ENCODE results near the gene NFATC1.

Gene NFATC1

DNA sequence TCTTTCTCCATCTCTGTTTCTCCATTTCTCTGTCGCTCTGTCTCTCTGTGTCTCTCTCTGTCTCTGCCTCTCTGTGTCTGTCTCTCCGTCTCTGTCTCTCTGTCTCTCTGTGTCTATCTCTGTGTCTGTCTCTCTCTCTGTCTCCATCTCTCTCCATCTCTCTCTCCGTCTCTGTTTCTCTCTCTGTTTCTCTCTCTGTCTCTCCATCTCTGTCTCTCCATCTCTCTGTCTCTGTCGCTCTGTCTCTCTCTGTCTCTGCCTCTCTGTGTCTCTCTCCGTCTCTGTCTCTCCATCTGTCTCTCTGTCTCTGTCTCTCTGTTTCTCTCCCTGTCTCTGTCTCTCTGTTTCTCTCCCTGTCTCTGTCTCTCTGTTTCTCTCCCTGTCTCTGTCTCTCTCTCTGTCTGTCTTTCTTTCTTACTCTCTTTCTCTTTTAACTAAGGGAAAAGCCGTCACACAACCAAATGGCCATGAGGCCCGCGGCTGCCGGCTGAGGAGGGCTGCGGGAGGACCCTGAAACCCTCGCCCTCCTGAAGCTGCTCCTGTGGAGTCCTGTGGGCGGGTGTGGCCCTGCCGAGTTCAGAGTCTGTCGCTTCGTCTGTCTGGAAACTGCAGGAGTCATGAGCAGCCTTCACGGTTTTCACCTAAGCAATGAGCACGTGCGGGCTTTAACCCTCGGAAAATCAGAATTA is 29.3 kb downstream of the NFATC1 start:
- no peak for DNase-seq

DNA sequence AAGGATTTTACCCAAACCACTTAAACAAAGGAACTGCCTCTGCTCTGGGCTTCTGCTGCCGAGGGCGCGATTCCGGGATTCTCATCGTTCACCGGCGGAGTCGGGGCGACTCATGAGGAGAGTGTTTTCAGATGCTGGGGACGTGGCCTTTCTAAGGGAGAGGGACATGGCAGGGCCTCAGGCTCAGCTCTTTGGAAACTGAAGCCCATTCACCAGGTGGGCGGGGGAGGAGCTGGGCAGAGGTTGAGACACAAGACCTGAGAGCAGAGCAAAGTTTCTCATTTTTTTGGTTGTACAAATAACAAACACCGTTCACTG is 29.8 kb downstream of the NFATC1 start:
- no peak for DNase-seq

DNA sequence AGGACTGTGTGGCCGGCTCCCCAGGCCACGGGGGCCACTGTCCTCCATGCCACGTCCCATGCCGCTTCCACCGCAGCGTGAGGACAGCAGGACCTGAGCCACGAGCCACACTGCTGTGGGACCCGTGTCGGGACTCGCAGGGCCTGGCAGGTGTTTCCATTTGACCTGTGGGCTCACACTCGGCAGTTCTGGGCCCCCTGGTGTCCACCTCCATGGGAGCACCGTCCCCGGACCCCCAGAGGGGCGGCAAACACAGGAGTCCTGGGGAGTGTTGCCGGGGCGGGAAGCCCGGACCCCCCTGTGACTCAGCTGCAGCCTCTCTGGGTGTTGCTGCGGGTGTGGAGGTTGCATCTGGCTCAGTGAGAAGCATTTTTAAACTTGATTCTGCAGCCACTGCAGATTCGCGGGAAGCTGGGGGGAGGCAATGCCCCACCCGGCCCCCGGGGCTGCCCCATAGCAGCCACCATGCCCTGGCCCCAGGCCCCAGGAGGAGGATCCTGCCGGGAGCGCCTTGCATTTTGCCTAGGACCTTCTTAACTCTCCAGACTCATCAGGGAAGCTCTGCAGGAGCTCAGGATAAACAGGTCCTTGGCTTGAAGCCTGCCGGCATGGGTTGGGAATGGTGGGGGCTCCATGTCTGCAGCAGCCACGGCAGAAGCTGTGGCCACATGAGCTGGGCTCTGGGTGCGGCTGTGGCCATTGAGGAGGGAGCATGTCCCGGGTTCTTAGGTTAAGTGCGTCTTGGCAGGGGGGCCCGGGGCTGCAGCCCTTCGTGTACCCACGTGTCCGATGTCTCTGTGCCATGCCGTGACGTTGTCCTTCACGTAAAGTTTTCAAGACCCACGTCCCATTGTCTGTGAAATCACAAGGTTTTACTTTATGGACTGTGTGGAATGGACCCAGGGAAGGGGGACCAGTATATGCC is 30.9 kb downstream of the NFATC1 start:
- no peak for DNase-seq

DNA sequence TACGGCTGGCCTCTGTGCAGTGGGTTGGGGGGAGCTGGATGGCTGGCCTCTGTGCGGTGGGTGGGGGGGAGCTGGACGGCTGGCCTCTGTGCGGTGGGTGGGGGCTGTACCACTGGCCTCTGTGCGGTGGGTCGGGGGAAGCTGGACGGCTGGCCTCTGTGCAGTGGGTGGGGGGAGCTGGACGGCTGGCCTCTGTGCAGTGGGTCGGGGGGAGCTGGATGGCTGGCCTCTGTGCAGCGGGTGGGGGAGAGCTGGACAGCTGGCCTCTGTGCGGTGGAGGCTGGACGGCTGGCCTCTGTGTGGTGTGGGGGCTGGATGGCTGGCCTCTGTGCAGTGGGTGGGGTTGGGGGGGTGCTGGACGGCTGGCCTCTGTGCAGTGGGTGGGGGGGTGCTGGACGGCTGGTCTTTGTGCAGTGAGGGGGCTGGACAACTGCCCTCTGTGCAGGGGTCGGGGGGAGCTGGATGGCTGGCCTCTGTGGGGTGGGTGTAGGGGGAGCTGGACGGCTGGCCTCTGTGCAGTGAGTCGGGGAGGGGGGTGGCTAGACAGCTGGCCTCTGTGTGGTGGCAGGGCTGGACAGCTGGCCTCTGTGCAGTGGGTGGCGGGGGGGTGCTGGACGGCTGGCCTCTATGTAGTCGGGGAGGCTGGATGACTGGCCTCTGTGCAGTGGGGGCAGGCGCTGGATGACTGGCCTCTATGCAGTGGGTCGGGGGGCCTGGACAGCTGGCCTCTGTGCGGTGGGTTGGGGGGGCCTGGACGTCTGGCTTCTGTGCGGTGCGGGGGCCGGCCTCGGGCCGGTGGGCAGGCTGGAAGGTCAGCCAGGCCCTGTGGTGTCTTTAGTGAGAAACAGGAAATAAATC is 31.9 kb downstream of the NFATC1 start:
- DNase-seq, result no peak

DNA sequence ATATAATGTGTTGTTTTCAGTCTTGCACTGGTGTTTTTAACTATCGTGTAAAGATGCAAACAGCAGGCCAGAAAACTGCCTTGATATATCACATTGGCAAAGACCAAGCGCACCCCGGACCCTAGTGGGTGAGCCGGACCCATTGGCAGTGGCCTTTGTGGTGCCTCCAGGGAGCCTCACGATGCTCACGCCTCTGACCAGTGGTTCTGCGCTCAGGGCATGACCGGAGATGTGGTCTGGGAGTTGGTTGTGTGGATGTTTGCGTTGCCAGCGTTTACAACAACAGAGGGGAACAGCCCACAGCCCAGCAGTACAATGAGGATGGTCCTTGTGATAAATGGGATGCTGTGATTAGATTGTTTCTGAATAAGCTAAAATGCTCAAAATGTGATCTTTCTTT is 32.6 kb downstream of the NFATC1 start:
- no peak for DNase-seq

DNA sequence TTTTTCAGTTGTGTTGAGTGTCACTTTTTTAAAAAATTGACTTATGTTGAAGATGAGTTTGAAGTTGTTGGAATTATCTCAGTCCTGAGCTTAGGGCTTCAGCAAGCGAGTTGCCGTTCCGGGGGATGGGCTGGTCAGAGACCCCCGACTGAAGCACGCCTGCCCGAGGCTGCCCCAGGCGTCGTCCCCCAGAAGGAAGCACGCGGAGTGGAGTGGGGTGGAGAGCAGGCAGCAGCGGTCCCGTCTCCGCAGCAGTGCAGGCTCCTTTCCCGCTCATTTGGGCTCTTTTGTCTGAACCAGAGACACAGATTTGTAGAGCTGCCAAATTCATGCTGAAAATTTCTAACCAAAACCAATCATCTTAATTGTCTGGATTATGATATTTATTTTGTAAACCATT is 33.7 kb downstream of the NFATC1 start:
- DNase-seq, result no peak

DNA sequence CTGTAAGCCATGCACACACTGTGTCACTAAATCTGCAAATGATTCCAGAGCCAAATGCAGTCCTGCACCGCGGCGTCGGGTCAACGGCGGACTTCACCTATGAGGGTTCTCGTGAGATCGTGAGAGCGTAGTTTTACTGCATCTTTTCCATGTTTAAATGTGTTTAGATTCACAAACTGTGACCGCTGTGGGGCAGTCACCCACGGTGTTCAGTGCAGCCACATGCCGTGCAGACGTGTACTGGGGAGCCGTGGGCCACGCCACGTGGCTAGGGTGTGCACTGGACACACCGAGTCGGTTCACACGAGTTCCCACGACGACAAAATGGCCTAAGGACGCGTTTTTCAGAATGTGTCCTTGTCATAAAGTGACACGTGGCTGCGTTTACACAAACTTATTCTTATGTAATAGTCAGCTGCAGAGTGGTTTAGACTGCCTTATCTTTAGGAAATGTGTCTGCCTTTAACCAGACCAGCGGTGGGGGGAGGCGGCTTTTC is 34.1 kb downstream of the NFATC1 start:
- DNase-seq, result no peak

DNA sequence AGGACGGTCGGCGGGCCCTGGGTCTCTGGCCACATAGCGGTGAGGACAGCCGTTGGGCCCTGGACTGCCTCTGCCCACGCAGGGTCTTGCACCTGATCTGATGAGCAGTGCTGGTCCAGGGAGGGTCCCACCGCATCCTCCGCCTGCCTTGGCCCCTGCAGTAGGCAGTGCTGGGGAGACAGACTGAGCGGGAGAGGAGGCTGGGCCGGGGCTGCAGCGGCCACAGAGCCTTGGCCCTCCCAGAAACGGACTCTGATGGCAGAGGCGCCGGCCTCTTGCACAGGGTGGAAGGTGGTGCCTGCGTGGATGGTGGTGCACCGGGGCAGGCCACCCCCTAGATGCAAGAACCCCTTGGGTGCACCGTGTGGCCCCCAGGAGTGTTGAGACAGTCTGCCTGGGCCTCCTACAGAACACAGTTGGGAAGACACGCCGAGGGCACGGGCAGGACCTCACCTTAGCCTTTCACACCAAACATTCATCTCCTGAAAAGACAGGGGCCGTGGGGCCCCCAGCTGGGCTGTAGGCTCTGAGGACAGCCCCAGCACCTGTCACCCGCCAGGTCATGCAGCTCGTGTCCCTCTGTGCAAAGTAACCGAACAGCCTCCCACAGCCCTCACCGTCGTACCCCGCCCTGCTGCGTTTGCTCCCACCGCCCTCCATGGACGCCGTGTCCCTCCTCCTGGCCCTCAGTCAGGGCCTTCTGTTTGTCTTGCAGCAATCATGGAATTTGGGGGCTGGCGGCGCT is 36.8 kb downstream of the NFATC1 start:
- DNase-seq, result no peak

DNA sequence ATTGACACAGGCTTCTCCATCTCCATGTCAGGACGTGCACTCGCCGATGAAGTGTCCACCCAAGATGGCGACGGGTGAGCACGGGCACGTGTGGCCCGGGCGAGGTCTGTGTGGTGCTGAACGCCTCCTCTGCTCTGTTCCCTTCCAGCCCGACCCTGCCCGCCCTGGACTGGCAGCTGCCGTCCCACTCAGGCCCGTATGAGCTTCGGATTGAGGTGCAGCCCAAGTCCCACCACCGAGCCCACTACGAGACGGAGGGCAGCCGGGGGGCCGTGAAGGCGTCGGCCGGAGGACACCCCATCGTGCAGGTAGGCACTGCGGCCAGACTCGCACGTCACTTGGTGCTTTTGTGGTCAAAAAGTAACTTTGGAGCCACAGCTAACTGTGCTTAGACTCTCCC is 37.7 kb downstream of the NFATC1 start:
- DNase-seq, result no peak

DNA sequence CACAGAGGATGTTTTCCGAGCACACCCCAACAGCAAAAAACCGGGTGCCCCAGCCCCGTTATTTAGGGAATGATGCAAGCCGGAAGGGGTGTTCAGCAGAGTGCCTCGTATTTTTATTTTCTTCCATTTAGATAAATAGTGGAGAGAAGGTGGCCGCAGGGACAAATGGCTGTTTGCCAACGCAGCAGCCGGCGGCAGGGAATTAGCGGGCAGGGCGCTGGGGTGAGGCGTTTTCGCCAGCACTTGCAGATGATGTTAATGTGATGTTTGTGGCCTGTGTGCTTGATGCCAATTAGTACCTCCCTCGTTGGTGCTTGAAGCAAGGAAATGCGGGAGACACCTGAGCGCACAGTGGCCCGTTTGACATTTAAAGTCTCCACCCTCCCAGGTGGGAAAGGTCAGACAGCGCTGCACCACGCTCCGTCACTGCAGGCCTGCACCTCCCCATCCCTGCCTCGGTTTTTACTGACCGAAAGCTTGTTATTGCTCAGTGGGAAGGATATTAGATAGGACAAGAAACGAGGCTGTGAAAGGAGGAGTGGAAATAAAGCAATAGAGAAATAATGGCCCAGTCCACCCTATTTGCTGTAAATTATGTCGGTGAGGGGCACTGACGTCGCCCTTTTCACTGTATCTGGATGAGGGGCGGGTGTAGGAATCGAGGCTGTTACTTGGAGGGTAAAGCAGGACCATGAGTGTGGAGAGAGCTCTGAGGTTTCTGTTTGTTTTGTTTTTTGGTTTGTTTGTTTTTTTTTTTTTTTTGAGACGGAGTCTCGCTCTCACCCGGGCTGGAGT is 39.1 kb downstream of the NFATC1 start:
- peak; percentile 16 for DNase-seq

DNA sequence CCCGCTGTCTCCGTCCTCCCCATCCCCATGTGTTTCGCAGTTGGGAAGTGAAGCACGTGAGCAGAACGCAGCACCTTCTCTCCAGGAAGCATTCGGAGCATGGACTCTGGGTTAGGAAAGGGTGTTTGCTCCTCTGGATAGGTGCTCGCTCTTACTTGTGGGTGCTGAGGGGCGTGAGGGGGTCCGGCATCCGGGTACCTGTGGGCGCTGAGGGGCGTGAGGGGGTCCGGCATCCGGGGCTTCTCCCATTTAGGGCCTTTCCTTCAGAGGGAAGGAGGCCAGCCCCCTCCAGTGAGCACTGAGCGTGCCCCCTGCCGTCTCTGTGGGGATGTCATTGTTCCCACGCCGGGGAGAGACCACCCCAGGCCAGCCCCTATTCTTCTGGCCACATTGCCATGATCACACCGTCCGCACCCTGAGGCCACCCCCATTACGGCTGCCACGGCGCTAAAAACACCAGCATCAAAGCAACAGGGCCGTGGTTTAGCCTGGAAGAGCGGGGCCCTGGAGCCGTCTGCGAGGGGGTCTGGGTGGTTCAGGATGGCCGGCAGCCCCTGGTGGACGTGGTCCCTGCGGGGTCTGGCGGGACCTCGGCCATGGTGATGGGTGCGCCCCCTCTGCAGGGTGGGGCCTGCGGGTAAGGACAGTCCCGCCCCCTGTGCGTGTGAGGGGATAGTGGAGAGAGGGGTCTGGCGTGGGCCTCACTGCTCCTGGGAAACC is 41.0 kb downstream of the NFATC1 start:
- no peak for DNase-seq

DNA sequence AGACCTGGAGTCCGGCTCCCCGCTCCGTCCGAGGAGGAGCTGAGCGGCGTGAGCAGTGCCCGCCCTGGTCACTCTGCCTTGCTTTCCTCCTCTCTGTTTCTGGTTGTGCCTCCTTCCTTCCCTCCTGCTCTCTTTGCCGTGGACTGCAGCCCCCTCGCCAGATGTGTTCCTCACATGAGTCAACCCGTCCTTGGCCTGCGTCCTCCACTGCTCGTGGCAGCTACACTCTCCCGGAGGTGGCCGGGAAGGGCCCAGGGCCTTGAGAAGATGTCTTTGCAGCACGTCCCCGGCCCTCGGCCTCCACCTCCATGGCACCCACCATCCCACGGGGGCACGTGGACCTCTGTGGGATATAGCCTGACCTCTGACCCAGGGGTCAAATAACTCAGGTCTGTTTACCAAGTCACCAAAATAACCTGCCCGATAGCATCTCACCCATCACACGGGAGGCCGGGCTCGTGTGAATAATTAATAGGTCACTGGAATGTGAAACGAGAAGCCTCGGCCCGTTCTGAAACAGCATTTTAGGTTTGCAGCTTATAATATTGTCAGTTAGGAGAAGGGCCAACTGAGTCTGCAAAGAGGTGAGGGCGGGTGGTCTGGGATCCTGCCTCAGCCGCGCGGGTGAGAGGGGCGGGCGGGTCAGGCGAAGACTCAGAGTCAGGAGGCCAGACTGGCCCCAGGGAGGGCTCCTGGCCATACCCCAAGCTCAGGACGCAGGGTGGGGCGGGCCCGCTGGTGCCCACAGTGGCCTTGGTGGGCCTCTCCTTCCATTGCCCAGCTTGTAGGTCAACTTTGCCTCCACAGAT is 42.6 kb downstream of the NFATC1 start:
- DNase-seq, result no peak

DNA sequence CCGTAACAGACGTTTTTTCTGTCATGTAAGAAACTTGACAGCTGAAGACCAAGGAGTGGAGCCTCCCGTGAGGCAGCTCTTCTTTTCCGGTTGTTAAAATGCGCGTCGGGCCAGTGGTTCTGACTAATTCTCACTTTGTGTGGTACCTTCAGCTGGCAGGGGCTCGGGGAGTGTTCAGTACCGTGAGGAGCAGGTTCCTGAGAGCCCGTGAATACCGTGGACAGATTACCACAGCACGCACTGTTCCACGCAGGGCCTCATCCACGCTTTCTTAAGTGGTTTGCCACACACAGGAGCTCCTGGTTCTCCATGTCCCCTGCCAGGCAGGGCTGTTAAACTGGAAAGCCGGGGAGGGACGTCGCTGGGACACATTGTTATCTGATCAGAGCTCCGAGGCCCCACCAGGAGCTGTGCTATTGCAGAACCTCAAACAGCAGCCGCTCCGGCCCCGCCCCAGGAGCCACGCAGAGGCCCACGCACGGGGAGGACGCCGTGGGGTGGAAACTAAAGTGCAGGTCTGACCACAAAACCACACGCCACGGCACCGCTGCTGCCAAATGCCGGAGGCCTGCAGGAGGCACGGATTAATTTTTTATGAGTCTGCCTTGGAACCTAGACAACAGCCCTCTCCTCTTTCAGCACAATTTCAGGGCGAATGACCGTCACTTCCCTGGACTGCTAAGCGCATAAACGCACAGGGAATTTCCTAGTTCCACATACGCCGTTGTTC is 43.3 kb downstream of the NFATC1 start:
- no peak for DNase-seq

DNA sequence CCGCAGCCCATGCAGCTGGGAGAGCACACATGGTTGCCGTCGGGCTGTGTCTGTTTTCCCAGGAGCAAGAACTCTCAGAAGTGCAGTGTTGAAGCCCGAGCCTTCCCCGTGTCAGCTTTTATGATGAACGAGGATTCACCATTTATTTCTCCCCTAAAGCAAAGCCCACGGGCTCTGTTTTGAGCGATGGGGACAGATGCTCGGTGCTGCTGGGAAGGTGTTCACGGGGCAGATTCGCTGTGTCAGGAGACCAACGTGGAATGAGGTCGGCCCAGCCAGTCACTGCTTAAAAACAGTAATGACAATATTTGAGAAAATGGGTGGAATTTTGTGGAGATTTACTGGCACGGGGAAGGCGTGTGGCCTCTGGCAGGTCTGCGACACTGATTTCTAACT is 43.9 kb downstream of the NFATC1 start:
- DNase-seq, result no peak

DNA sequence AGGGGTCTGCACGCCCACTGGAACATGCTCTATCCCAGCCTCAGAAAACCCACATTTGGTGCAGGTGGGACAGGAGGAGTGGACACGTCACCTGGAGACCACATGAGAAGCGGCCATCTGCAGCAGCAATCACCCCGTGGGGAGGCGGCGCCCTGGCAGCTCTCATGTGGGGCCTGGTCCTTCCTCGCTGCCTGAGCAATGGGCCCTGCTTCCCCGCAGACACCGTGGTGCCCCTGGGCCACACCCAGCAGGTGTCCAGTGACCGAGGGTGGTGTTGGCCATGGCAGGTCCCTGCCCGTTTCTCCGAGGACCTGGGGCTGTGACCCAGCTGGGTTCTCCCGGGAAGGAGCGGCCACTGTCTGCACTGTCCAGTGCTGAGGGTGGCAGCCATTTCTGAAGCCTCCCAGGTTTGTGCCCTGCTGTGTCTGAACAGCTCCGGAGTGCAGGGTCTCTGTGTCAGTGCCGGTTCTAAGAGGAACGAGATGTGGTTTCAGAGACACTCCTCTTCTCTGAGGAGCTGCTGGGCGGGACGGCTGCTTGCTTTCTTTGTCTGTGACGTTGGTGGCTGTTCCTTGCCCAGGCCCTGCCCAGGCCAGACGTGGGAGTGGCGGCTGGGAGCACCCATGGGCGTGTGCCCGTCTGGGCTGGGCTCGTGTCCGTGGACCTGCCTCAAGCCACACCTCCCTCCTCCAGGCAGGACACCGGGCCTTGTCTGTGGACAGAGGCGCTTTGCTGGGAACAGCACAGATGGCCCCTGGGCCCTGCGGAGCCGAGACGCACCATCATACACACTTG is 44.8 kb downstream of the NFATC1 start:
- no peak for DNase-seq

DNA sequence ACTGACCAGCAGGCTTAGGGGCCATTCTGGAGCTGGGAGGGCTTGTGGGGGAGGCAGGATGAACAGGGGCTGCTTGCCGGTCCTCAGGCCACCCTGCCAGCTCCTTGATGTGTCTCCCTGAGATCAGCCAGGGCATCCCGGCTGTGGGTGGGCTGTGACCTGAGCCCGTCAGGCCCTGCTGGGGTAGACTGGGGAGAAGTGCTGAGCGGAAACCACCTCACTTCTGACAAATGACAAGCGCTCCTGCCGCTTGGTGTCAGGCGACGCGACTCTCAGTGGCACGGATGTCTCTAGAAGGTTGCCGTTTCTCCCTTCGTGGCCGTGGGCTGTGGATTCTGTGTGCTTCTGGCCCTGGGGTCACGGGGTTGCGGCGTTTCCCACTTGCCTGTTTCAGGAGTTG is 45.7 kb downstream of the NFATC1 start:
- DNase-seq, result no peak

DNA sequence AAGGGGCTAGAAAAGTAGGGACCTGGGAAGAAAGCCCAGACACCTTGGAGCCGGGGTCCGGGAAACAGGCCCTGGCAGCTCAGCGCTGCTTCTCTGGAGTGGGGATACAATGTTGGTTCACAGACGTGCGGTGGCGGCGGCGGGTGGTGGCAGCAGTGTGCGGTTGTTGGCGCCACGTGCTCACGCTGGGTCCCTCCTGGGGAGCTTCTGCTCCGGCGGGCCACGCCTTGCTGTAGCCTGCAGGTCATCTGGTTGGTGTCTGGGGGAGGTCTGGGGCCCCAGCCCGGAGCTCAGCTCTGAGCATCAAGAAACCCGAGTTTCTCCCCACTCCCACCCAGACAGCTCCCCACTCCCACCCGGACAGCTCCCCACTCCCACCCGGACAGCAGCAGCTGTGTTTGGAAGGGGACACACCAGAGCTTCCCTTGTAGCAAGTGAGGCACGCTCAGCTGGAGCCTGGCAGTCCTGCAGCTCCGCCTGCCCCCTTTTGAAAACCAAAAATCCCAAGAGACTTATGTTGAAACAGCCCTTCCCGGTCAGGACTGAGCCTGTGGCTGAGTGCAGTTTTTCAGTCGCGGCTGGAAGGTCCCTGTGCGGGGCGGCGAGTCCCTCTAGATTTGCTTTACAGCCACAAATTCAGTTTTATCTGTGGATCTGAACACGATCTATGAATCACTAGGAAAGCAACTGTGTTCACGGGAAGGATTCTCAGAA is 46.9 kb downstream of the NFATC1 start:
- DNase-seq, result no peak

DNA sequence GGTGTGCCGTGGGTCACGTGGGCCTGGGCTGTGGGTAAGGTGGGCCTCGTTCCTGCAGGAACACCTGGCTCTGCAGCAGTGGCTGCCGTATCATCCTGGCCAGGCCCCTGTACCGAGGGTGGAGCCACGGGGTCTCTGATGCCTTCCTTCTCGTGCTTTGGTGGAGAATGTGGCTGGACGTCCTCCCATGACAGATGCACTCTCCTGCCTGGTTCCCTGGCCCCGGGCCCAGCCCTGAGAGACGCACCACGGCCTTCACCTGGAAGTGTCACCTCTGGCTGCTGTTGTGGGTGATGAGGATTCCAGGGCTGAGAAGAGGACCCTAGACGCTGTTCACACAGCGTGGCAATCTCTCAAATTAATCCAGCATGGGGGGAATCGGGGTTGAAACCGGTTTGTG is 49.5 kb downstream of the NFATC1 start:
- DNase-seq, result no peak
